HCT116 (cell line): ENCODE results near the gene ETDB. TPM values are rescaled to one million over a fixed set of nuclear protein-coding genes. Genes with fewer than 3 reads are reported as not detected.

Source experiments
- ATAC-seq: fragments of 200-7000 bp; cut with Tn5 transposase; 2 replicates; pipeline ENCODE4 v1.9.1; 2020; ENCODE audit warnings: mild to moderate bottlenecking, moderate library complexity
- BruUV-seq: library from RNA; stranded (reverse); fragments of 400-500 nt; replicated peaks from 2 replicates; lab custom pipeline; 2021; lab: Mats Ljungman, UMichigan
- CTCF ChIA-PET: fragments of 300-600 bp; sonication (Branson Sonifier 250); formaldehyde crosslinking; loops from one replicate; lab custom pipeline; 2021; ENCODE audit warnings: antibody characterized with exemption; lab: Charles Lee
- POLR2A ChIA-PET: fragments of 300-600, 350-600 bp; sonication (Branson Sonifier 250); formaldehyde crosslinking; loops from one replicate; lab custom pipeline; 2021; ENCODE audit warnings: antibody characterized with exemption; lab: Charles Lee
- RAD21 ChIA-PET, 2 experiments: fragments of 300-600 bp; sonication (Branson Sonifier 250); formaldehyde crosslinking; loops; one replicate each; lab custom pipeline; 2023; ENCODE audit warnings: low total read pairs in 2 of 2; ENCODE audit not compliant: uncharacterized antibody in 2 of 2, unreplicated experiment in 2 of 2, low non-redundant PET in 1 of 2; lab: Charles Lee
- DNase-seq: peaks from one replicate; pipeline ENCODE4 v3.0.0-alpha.2; 2010; ENCODE audit warnings: low read depth, low spot score
- H2AFZ ChIP-seq: fragments of 200-600 bp; shearing (Covaris generic), sonication (generic); 2 replicates; pipeline ENCODE4 v1.6.1; 2017; ENCODE audit warnings: low read depth, mixed run types, mixed read lengths, antibody characterized with exemption, low read length; ENCODE audit not compliant: poor library complexity, severe bottlenecking
- H3K27ac ChIP-seq: 2 replicates; pipeline ENCODE4 v1.5.1; 2012; ENCODE audit warnings: low read depth, low read length
- H3K27me3 ChIP-seq: fragments of 200-600 bp; sonication (generic); 2 replicates; pipeline ENCODE4 v1.6.1; 2016; ENCODE audit warnings: mixed run types, low read length, mixed read lengths; ENCODE audit not compliant: insufficient read depth
- H3K36me3 ChIP-seq, 2 experiments: fragments of 200-500 bp in 1 of 2; fragments of 200-600 bp in 1 of 2; sonication (Bioruptor generic) in 1 of 2; sonication (generic) in 1 of 2; 2 replicates each; pipeline versions ENCODE4 v1.5.1 to v1.6.1; 2014 to 2016; ENCODE audit warnings: low read length in 2 of 2, inconsistent platforms in 1 of 2, mixed read lengths in 1 of 2, mixed run types in 1 of 2; ENCODE audit not compliant: insufficient read depth in 2 of 2, control insufficient read depth in 1 of 2
- H3K4me1 ChIP-seq, 2 experiments: fragments of 200-600 bp in 1 of 2; sonication (generic) in 1 of 2; 2 replicates each; pipeline versions ENCODE4 v1.5.1 to v1.6.1; 2012 to 2017; ENCODE audit warnings: low read length in 2 of 2, inconsistent platforms in 1 of 2, mild to moderate bottlenecking in 1 of 2, mixed read lengths in 1 of 2, mixed run types in 1 of 2, moderate library complexity in 1 of 2; ENCODE audit not compliant: insufficient read depth in 2 of 2, control insufficient read depth in 1 of 2
- H3K4me2 ChIP-seq: fragments of 200-600 bp; sonication (generic); 2 replicates; pipeline ENCODE4 v1.6.1; 2017; ENCODE audit warnings: mixed run types, low read length, mixed read lengths
- H3K4me3 ChIP-seq, 2 experiments: fragments of 200-600 bp in 1 of 2; sonication (generic) in 1 of 2; replicated peaks in 1 of 2; 2 replicates each; pipeline ENCODE4 v1.5.1; 2011 to 2016; ENCODE audit warnings: low read length in 2 of 2, control low read depth in 1 of 2, low read depth in 1 of 2, mild to moderate bottlenecking in 1 of 2, mixed read lengths in 1 of 2, mixed run types in 1 of 2
- H3K79me2 ChIP-seq: fragments of 200-600 bp; sonication (generic); 2 replicates; pipeline ENCODE4 v1.6.1; 2017; ENCODE audit warnings: mild to moderate bottlenecking, mixed run types, low read length, moderate library complexity, mixed read lengths; ENCODE audit not compliant: insufficient read depth
- H3K9ac ChIP-seq: fragments of 200-600 bp; sonication (generic); 2 replicates; pipeline ENCODE4 v1.6.1; 2016; ENCODE audit warnings: low read length, mixed read lengths
- H3K9me2 ChIP-seq: fragments of 200-600 bp; sonication (generic), shearing (Covaris generic); 2 replicates; pipeline ENCODE4 v1.6.1; 2017; ENCODE audit warnings: mixed run types, mild to moderate bottlenecking, moderate library complexity; ENCODE audit not compliant: insufficient read depth
- H3K9me3 ChIP-seq, 2 experiments: fragments of 200-500 bp in 1 of 2; fragments of 200-600 bp in 1 of 2; sonication (Bioruptor generic) in 1 of 2; sonication (generic) in 1 of 2; 2 replicates each; pipeline ENCODE4 v1.6.1; 2014 to 2017; ENCODE audit warnings: low read length in 2 of 2, mixed read lengths in 2 of 2, inconsistent platforms in 1 of 2, low read depth in 1 of 2, mild to moderate bottlenecking in 1 of 2, mixed run types in 1 of 2, moderate library complexity in 1 of 2; ENCODE audit not compliant: control insufficient read depth in 1 of 2, insufficient read depth in 1 of 2
- H4K20me1 ChIP-seq: fragments of 200-600 bp; sonication (generic), shearing (Covaris generic); 2 replicates; pipeline ENCODE4 v1.6.1; 2017; ENCODE audit warnings: mixed run types, mild to moderate bottlenecking, moderate library complexity; ENCODE audit not compliant: insufficient read depth
- CTCF ChIP-seq, 3 experiments: fragments of 200-600 bp in 1 of 3; sonication (generic) in 1 of 3; IDR thresholded peaks in 2 of 3; conservative IDR thresholded peaks in 1 of 3; 2 replicates each; pipeline ENCODE4 v1.5.1; 2012 to 2017; ENCODE audit warnings: low read depth in 2 of 3, low read length in 2 of 3, antibody characterized with exemption in 1 of 3, borderline replicate concordance in 1 of 3, control low read depth in 1 of 3, mild to moderate bottlenecking in 1 of 3, mixed read lengths in 1 of 3, mixed run types in 1 of 3, moderate library complexity in 1 of 3; ENCODE audit not compliant: insufficient read depth in 1 of 3
- EGR1 ChIP-seq: IDR thresholded peaks from 2 replicates; pipeline ENCODE4 v1.6.1; 2012; ENCODE audit warnings: low read depth
- EZH2 ChIP-seq: fragments of 200-600 bp; sonication (generic); IDR thresholded peaks from 2 replicates; pipeline ENCODE4 v1.6.1; 2017; ENCODE audit warnings: antibody characterized with exemption, mixed run types
- EZH2phosphoT487 ChIP-seq: fragments of 200-600 bp; IDR thresholded peaks from 2 replicates; pipeline ENCODE4 v1.6.1; 2018; ENCODE audit warnings: antibody characterized with exemption, borderline replicate concordance
- FOSL1 ChIP-seq: IDR thresholded peaks from 2 replicates; pipeline ENCODE4 v1.6.1; 2012; ENCODE audit warnings: low read depth
- MAX ChIP-seq: IDR thresholded peaks from 2 replicates; pipeline ENCODE4 v1.6.1; 2012
- POLR2A ChIP-seq: IDR thresholded peaks from 2 replicates; pipeline ENCODE4 v1.7.0; 2011; ENCODE audit warnings: borderline replicate concordance; ENCODE audit not compliant: insufficient read depth, insufficient read length; ENCODE audit errors: extremely low read depth
- POLR2AphosphoS5 ChIP-seq: IDR thresholded peaks from 2 replicates; pipeline ENCODE4 v1.6.1; 2011; ENCODE audit warnings: mild to moderate bottlenecking, low read depth, low read length, moderate library complexity
- RAD21 ChIP-seq: IDR thresholded peaks from 2 replicates; pipeline ENCODE4 v1.6.1; 2012; ENCODE audit warnings: low read depth, mild to moderate bottlenecking
- REST ChIP-seq: IDR thresholded peaks from 2 replicates; pipeline ENCODE4 v1.6.1; 2012; ENCODE audit warnings: low read depth
- SIN3A ChIP-seq: IDR thresholded peaks from 2 replicates; pipeline ENCODE4 v1.6.1; 2012; ENCODE audit warnings: low read depth
- SP1 ChIP-seq: IDR thresholded peaks from 2 replicates; pipeline ENCODE4 v1.6.1; 2012; ENCODE audit warnings: low read depth
- TCF7L2 ChIP-seq: IDR thresholded peaks from 2 replicates; pipeline ENCODE4 v1.7.0; 2011; ENCODE audit warnings: borderline replicate concordance, inconsistent platforms; ENCODE audit not compliant: insufficient read depth, insufficient read length; ENCODE audit errors: extremely low read depth
- YY1 ChIP-seq: IDR thresholded peaks from 2 replicates; pipeline ENCODE4 v1.6.1; 2011; ENCODE audit warnings: low read length, low read depth, moderate library complexity, mild to moderate bottlenecking; ENCODE audit not compliant: insufficient replicate concordance; ENCODE audit errors: extremely low read depth
- ZBTB33 ChIP-seq: IDR thresholded peaks from 2 replicates; pipeline ENCODE4 v1.6.1; 2011; ENCODE audit warnings: mild to moderate bottlenecking, low read length, moderate library complexity; ENCODE audit not compliant: insufficient replicate concordance; ENCODE audit errors: extremely low read depth
- ZFX ChIP-seq: fragments of 450-650 bp; IDR thresholded peaks from 2 replicates; pipeline ENCODE4 v1.6.1; 2017
- ZNF274 ChIP-seq: fragments of 200-500 bp; sonication (Bioruptor generic); IDR thresholded peaks from 2 replicates; pipeline ENCODE4 v1.6.1; 2014; ENCODE audit warnings: mild to moderate bottlenecking, low read depth, low read length, inconsistent platforms
- intact Hi-C: fragments of 100-400 bp; cut with micrococcal nuclease; formaldehyde crosslinking; loops from 2 replicates; pipeline ENCODE4 v1.10.0; 2022
- total RNA-seq: library from RNA; stranded (reverse); gene quantifications from one replicate; pipeline ENCODE4 v1.2.1, GENCODE V29; 2021; ENCODE audit not compliant: unreplicated experiment
- TF ChIP-seq, protein P1 (sequence below): IDR thresholded peaks from 2 replicates; pipeline ENCODE4 v1.6.1; 2012

Gene ETDB
- total RNA-seq, 1 experiment from 2014 or later = not detected

GRCh38 chrX:135099493-135099783 lies 20.9 kb downstream of the ETDB start:
- no peak overlapping the region for H3K9ac ChIP-seq
- ChIA-PET POLR2A (no interaction called here), CTCF (no interaction called here), RAD21 (no interaction called here)
- no peak for DNase-seq
- no peak for TF ChIP-seq SIN3A
- TF ChIP-seq EZH2phosphoT487 = no peak
- TF ChIP-seq MAX = no peak
- no peak for TF ChIP-seq CTCF (IDR thresholded peaks at IDR 0.05 in 2 of 3, conservative IDR thresholded peaks at IDR 0.05 in 1 of 3; ENCODE audit: borderline replicate concordance in 1 of 3, insufficient read depth in 1 of 3, low read depth in 2 of 3, low read length in 2 of 3)
- TF ChIP-seq POLR2A = no peak
- no peak for TF ChIP-seq ZNF274
- no peak for TF ChIP-seq REST
- no peak for TF ChIP-seq SP1
- TF ChIP-seq, protein P1, sequence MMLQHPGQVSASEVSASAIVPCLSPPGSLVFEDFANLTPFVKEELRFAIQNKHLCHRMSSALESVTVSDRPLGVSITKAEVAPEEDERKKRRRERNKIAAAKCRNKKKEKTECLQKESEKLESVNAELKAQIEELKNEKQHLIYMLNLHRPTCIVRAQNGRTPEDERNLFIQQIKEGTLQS = no peak
- no peak for TF ChIP-seq EZH2
- no peak for TF ChIP-seq TCF7L2
- no peak for TF ChIP-seq EGR1
- no peak for TF ChIP-seq FOSL1
- TF ChIP-seq YY1 = no peak
- TF ChIP-seq RAD21 = no peak
- no peak for TF ChIP-seq POLR2AphosphoS5
- no peak for TF ChIP-seq ZBTB33
- TF ChIP-seq ZFX = no peak
- peak overlapping the region; percentile 78 for H2AFZ ChIP-seq
- H3K36me3 ChIP-seq = no peaks in the 10 kb centered on the region
- no peaks in the 10 kb centered on the region for H3K9me3 ChIP-seq
- H3K79me2 ChIP-seq = no peaks in the 10 kb centered on the region
- no TSS peak for BruUV-seq
- no peaks in the 10 kb centered on the region for H4K20me1 ChIP-seq
- peak overlapping the region in 1 of 2 experiments; percentile 53; a peak in 1 of 4 replicates for H3K4me3 ChIP-seq
- no peaks in the 10 kb centered on the region for H3K9me2 ChIP-seq
- H3K4me2 ChIP-seq = peak overlapping the region; percentile 80
- H3K27me3 ChIP-seq = 0 out of 2 replicates have a peak, but pooled peaks cover 4% of the 10 kb centered on the region
- intact Hi-C loops = no loop called here
- H3K27ac ChIP-seq = no peak overlapping the region
- ATAC-seq = no peak
- peaks cover 0 to 8% of the 10 kb centered on the region in 2 experiments; a peak in 2 of 4 replicates for H3K4me1 ChIP-seq
